ENCODE results near the gene KLRC4. TPM values are rescaled to one million over a fixed set of nuclear protein-coding genes. Genes with fewer than 3 reads are reported as not detected.

The KLRC4 gene
- total RNA-seq, 1 donor from 2014 or later, result not detected

DNA sequence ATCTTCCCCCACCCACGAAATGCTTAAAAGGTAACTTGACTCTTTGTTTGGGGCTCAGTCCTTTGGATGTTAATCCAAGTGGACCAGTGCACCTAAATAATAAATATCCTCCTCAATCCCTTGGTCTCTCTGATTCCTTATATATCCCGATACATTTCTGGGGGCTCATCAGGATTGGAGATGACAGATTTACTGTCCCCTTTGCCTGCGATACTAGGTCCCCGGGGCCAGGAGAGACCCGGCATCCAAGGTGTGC is 46.0 kb downstream of the KLRC4 start:
- H3K36me3 ChIP-seq (ENCODE audit: control insufficient read depth in 3 of 3, insufficient read depth in 3 of 3, low read length in 3 of 3), result no peaks in the 10 kb centered on the region
- no peaks in the 10 kb centered on the region for H3K27me3 ChIP-seq (ENCODE audit: control insufficient read depth in 3 of 3, insufficient read depth in 3 of 3, low read length in 3 of 3)
- peak overlapping the region; percentile 88 for H3K27ac ChIP-seq (ENCODE audit: low read depth, low read length)
- peak overlapping the region; percentile 89 to 94 (median 94) for H3K4me3 ChIP-seq (ENCODE audit: low read length in 3 of 3)
- no peaks in the 10 kb centered on the region for H3K9me3 ChIP-seq (ENCODE audit: control insufficient read depth in 3 of 3, low read length in 3 of 3)
- H3K4me1 ChIP-seq (ENCODE audit: control insufficient read depth in 3 of 3, insufficient read depth in 3 of 3, low read length in 3 of 3), result peaks cover 23 to 34% (median 26%) of the 10 kb centered on the region in 3 donors
- peak overlapping the region; percentile 87 to 92 (median 88) for H3K9ac ChIP-seq (ENCODE audit: low read depth in 1 of 3, low read length in 3 of 3)

DNA sequence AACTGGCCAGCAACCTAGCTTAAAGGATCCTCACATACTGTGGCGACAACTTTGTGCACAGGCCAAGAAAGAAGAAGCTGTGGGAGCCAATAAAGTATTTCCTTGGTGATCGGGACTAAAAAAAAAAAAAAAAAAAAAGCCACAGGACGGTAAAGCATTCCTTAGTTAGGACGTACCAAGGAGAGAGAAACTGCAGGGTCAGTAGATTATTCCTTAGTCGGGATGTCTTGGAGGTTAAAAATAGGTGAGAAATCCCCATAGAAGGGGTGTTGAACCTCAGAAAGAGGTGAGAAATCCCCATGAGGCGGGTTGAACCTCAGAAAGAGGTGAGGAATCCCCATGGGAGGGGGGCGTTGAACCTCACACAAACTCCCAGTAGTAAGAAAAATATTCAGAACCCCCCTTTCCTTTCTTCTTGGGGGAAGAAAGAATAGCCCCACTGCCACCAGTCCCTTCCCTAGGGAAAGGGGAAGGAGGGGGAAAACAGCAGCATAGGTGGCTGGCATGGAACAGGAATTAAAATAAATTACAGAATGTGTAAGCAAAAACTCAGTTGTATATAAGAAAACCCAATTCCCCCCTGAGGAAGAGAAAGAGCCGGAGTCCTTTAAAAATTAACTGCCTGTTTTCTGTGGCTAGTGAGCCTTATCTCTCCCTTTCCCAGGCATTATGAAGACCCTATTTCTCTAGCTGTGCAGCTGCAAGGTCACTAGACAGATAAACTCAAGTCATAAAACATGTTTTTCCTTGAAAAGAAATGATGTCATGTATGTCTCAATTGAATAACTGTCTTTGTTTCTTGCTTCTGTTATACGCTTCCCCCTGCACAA is 46.5 kb downstream of the KLRC4 start:
- peaks cover 22 to 34% (median 26%) of the 10 kb centered on the region in 3 donors for H3K4me1 ChIP-seq (ENCODE audit: control insufficient read depth in 3 of 3, insufficient read depth in 3 of 3, low read length in 3 of 3)
- peak overlapping the region; percentile 87 to 92 (median 88) for H3K9ac ChIP-seq (ENCODE audit: low read depth in 1 of 3, low read length in 3 of 3)
- peak overlapping the region; percentile 88 for H3K27ac ChIP-seq (ENCODE audit: low read depth, low read length)

DNA sequence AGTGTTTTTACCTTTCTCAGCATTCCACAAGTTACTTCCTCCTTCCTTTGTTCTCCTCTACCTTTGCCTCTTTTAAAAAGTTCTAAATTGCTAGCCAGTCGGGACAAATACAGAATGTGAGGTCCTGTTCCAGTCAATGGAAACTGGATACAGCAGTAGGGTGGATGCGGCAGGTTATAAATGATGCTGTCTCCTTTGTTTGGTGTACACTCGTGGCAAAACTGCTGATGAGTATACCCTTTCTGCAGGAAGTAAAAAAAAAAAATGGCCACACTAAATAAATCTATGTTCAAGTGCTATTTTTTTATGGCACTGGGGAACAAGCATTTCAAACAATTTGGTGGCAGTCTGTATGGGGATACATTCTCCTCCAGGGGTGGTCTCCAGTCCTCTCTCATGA is 47.2 kb downstream of the KLRC4 start:
- H3K4me3 ChIP-seq (ENCODE audit: low read length in 3 of 3), result no peak overlapping the region
- H3K36me3 ChIP-seq (ENCODE audit: control insufficient read depth in 3 of 3, insufficient read depth in 3 of 3, low read length in 3 of 3), result no peaks in the 10 kb centered on the region
- no peaks in the 10 kb centered on the region for H3K9me3 ChIP-seq (ENCODE audit: control insufficient read depth in 3 of 3, low read length in 3 of 3)
- H3K9ac ChIP-seq (ENCODE audit: low read depth in 1 of 3, low read length in 3 of 3), result peak overlapping the region in 1 of 3 donors; percentile 18
- H3K27me3 ChIP-seq (ENCODE audit: control insufficient read depth in 3 of 3, insufficient read depth in 3 of 3, low read length in 3 of 3), result no peaks in the 10 kb centered on the region
- peaks cover 22 to 34% (median 26%) of the 10 kb centered on the region in 3 donors for H3K4me1 ChIP-seq (ENCODE audit: control insufficient read depth in 3 of 3, insufficient read depth in 3 of 3, low read length in 3 of 3)
- no peak overlapping the region for H3K27ac ChIP-seq (ENCODE audit: low read depth, low read length)

More for the DNA sequence above, 46.5 kb downstream of the KLRC4 start:
- peak overlapping the region; percentile 13 to 94 (median 94) for H3K4me3 ChIP-seq (ENCODE audit: low read length in 3 of 3)
- no peaks in the 10 kb centered on the region for H3K9me3 ChIP-seq (ENCODE audit: control insufficient read depth in 3 of 3, low read length in 3 of 3)
- no peaks in the 10 kb centered on the region for H3K27me3 ChIP-seq (ENCODE audit: control insufficient read depth in 3 of 3, insufficient read depth in 3 of 3, low read length in 3 of 3)
- H3K36me3 ChIP-seq (ENCODE audit: control insufficient read depth in 3 of 3, insufficient read depth in 3 of 3, low read length in 3 of 3), result no peaks in the 10 kb centered on the region

DNA sequence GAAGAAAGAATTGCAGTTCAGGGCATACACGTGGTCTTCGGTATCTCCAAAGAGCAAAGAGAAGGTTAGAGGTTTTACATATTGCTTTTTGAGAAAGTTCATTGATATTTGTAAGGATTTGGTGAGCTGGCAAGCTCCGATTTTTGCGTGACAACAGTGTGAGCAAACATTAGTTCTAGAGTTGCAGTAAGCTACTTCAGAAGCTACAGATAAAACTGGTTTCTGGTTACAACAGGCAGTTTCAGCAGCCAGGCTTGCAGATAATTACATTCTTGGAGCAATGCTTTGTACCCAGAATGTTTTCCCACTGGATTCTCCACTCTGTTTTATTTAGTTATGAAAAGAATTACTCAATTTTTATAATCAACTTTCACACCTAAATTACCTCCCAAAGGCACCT is 47.9 kb downstream of the KLRC4 start:
- Histone ChIP-seq H3K4me3 (ENCODE audit: low read length in 3 of 3) (no peak overlapping the region), H3K27me3 (ENCODE audit: control insufficient read depth in 3 of 3, insufficient read depth in 3 of 3, low read length in 3 of 3) (no peaks in the 10 kb centered on the region), H3K27ac (ENCODE audit: low read depth, low read length) (no peak overlapping the region), H3K9ac (ENCODE audit: low read depth in 1 of 3, low read length in 3 of 3) (peak overlapping the region in 1 of 3 donors; percentile 59), H3K9me3 (ENCODE audit: control insufficient read depth in 3 of 3, low read length in 3 of 3) (no peaks in the 10 kb centered on the region), H3K4me1 (ENCODE audit: control insufficient read depth in 3 of 3, insufficient read depth in 3 of 3, low read length in 3 of 3) (peaks cover 22 to 33% (median 26%) of the 10 kb centered on the region in 3 donors), H3K36me3 (ENCODE audit: control insufficient read depth in 3 of 3, insufficient read depth in 3 of 3, low read length in 3 of 3) (no peaks in the 10 kb centered on the region)

DNA sequence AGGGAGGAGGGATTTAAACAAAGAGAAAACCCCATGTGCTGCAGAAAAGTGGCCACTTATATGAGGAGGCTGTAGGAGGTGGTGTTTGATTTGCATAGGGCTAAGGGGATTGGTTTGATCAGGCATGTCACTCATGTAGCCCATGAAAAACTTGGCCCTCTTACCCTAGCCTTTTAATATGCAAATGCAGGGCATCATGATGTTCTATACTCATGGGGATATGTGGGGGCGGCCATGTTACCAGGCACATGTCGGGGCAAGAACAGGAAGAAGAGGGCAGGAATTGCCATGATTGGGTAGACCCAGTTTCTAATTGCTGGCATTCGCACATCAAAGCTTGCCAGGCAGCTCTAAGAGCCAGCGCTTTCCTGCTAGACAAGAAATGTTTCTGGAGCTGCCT is 48.5 kb downstream of the KLRC4 start:
- peaks cover 19 to 28% (median 22%) of the 10 kb centered on the region in 3 donors for H3K4me1 ChIP-seq (ENCODE audit: control insufficient read depth in 3 of 3, insufficient read depth in 3 of 3, low read length in 3 of 3)
- H3K27me3 ChIP-seq (ENCODE audit: control insufficient read depth in 3 of 3, insufficient read depth in 3 of 3, low read length in 3 of 3), result no peaks in the 10 kb centered on the region
- no peak overlapping the region for H3K9ac ChIP-seq (ENCODE audit: low read depth in 1 of 3, low read length in 3 of 3)
- H3K27ac ChIP-seq (ENCODE audit: low read depth, low read length), result no peak overlapping the region
- H3K4me3 ChIP-seq (ENCODE audit: low read length in 3 of 3), result no peak overlapping the region
- no peaks in the 10 kb centered on the region for H3K9me3 ChIP-seq (ENCODE audit: control insufficient read depth in 3 of 3, low read length in 3 of 3)
- H3K36me3 ChIP-seq (ENCODE audit: control insufficient read depth in 3 of 3, insufficient read depth in 3 of 3, low read length in 3 of 3), result no peaks in the 10 kb centered on the region

DNA sequence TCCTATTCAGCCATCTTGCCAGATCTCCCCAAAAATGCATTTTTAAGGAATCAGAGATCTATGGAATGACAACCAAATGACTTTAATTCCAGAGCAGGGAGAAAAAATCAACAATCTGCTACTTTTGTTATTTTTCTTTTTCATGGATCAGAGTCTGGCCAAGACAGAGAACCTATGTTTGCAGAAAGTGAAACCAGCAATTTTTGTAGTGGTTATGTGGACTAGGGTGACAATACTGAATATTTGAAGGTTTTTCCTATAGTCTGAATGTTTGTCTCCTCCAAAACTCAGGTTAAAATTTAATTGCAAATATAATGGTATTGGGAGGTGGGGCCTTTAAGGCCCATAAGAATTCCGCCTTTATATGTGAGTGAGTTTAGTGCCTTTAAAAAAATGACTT is 50.6 kb downstream of the KLRC4 start:
- no peak overlapping the region for H3K9ac ChIP-seq (ENCODE audit: low read depth in 1 of 3, low read length in 3 of 3)
- no peaks in the 10 kb centered on the region for H3K27me3 ChIP-seq (ENCODE audit: control insufficient read depth in 3 of 3, insufficient read depth in 3 of 3, low read length in 3 of 3)
- no peak overlapping the region for H3K4me3 ChIP-seq (ENCODE audit: low read length in 3 of 3)
- no peaks in the 10 kb centered on the region for H3K36me3 ChIP-seq (ENCODE audit: control insufficient read depth in 3 of 3, insufficient read depth in 3 of 3, low read length in 3 of 3)
- no peak overlapping the region for H3K27ac ChIP-seq (ENCODE audit: low read depth, low read length)
- no peaks in the 10 kb centered on the region for H3K9me3 ChIP-seq (ENCODE audit: control insufficient read depth in 3 of 3, low read length in 3 of 3)
- peaks cover 9 to 12% (median 11%) of the 10 kb centered on the region in 3 donors for H3K4me1 ChIP-seq (ENCODE audit: control insufficient read depth in 3 of 3, insufficient read depth in 3 of 3, low read length in 3 of 3)

DNA sequence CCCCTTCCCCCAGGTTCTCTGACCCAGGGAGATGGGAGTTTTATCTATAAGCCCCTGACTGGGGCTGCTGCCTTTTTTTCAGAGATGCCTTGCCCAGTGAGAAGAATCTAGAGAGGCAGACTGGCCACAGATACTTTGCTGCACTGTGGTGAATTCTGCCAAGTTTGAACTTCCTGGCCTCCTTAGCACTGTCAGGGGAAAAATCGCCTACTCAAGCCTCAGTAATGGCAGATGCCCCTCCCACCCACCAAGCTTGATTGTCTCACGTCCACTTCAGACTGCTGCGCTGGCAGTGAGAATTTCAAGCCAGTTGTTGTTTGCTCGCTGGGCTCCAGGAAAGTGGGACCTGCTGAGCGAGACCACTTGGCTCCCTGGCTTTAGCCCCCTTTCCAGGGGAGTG is 51.4 kb downstream of the KLRC4 start:
- no peak overlapping the region for H3K9ac ChIP-seq (ENCODE audit: low read depth in 1 of 3, low read length in 3 of 3)
- H3K4me3 ChIP-seq (ENCODE audit: low read length in 3 of 3), result no peak overlapping the region
- no peak overlapping the region for H3K27ac ChIP-seq (ENCODE audit: low read depth, low read length)
- no peaks in the 10 kb centered on the region for H3K36me3 ChIP-seq (ENCODE audit: control insufficient read depth in 3 of 3, insufficient read depth in 3 of 3, low read length in 3 of 3)
- H3K9me3 ChIP-seq (ENCODE audit: control insufficient read depth in 3 of 3, low read length in 3 of 3), result no peaks in the 10 kb centered on the region
- H3K27me3 ChIP-seq (ENCODE audit: control insufficient read depth in 3 of 3, insufficient read depth in 3 of 3, low read length in 3 of 3), result no peaks in the 10 kb centered on the region
- H3K4me1 ChIP-seq (ENCODE audit: control insufficient read depth in 3 of 3, insufficient read depth in 3 of 3, low read length in 3 of 3), result peaks cover 3 to 4% (median 3%) of the 10 kb centered on the region in 3 donors

Other genes with a start within 250 kb of the KLRC4 start
- not detected for gene OLR1, start 237.6 kb downstream of the KLRC4 start, total RNA-seq
- gene TMEM52B, start 230.7 kb downstream of the KLRC4 start, total RNA-seq, result under 0.01 TPM
- 23.0 TPM for gene GABARAPL1, start 196.9 kb downstream of the KLRC4 start, total RNA-seq
- 0.52 TPM for gene KLRD1, start 101.9 kb downstream of the KLRC4 start, total RNA-seq
- 0.52 TPM for gene KLRK1, start 19.7 kb downstream of the KLRC4 start, total RNA-seq
- not detected for gene KLRC3, start 10.8 kb upstream of the KLRC4 start, total RNA-seq
- gene KLRC2, start 26.3 kb upstream of the KLRC4 start, total RNA-seq, result 1.0 TPM
- 1.0 TPM for gene KLRC1, start 43.6 kb upstream of the KLRC4 start, total RNA-seq
- 1.0 TPM for gene EIF2S3B, start 96.1 kb upstream of the KLRC4 start, total RNA-seq
- gene MAGOHB, start 203.9 kb upstream of the KLRC4 start, total RNA-seq, result 13.0 TPM